ENCODE data around the gene SCRT2.
"Not testable (repeated sequence)": the region's sequence is repeated elsewhere in the genome, so short reads cannot be mapped to it uniquely, and the experiment has no call there.

Gene SCRT2

DNA sequence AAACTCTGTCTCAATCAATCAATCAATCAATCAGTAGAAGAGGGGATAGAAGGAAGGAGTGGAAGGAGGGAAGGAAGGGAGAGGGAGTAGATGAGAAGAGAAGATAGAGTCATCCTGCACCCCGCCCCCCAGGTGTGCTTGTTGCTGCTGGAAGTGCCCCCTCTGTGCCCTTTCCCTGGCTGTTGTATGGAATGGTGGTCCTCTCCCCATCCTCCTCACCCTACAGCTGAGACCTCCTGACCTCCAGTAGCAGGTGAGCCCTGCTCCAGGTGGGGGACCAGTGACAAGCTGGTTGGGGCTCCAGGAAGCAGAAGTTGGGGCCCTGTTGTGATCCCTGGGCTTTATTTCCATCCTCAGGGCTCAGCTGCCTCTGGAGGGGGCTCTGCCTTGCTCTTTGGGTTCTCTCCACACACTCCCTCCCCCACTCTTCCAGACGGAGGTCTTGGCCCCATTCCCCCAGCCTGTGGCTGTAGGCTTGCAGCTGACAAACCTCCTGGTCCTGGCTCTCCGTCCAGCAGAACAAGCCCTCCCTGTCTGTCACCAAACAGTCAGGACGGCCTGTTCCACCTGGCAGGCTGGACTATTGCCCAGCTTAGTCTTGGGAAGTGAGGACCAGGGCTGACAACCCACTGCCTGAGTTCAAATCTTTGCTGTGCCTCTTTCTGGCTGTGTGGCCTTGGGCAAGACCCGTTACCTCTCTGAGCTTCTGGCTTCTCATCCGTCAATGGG, 26.0 kb upstream of the SCRT2 start:
- DNase-seq (ENCODE audit: low read depth) = no peak
- no peak overlapping the region for H3K4me3 ChIP-seq (ENCODE audit: low read length)
- TF ChIP-seq CTCF (conservative IDR thresholded peaks at IDR 0.05; ENCODE audit: low read length) = no peak

GRCh38 chr20:699811-700338, 24.3 kb upstream of the SCRT2 start:
- DNase-seq (ENCODE audit: low read depth) = no peak
- TF ChIP-seq CTCF (conservative IDR thresholded peaks at IDR 0.05; ENCODE audit: low read length) = no peak
- H3K4me3 ChIP-seq (ENCODE audit: low read length) = no peak overlapping the region

GRCh38 chr20:699342-699741, 23.7 kb upstream of the SCRT2 start:
- DNase-seq (ENCODE audit: low read depth) = no peak
- no peak overlapping the region for H3K4me3 ChIP-seq (ENCODE audit: low read length)
- TF ChIP-seq CTCF (conservative IDR thresholded peaks at IDR 0.05; ENCODE audit: low read length) = no peak

- no peak for DNase-seq (ENCODE audit: low read depth)
- TF ChIP-seq CTCF (conservative IDR thresholded peaks at IDR 0.05; ENCODE audit: low read length) = no peak
Observed at GRCh38 chr20:698276-698675, 22.7 kb upstream of the SCRT2 start.

GRCh38 chr20:697826-698225, 22.2 kb upstream of the SCRT2 start:
- TF ChIP-seq CTCF (conservative IDR thresholded peaks at IDR 0.05; ENCODE audit: low read length) = no peak
- no peak for DNase-seq (ENCODE audit: low read depth)
- no peak overlapping the region for H3K4me3 ChIP-seq (ENCODE audit: low read length)

More at GRCh38 chr20:698276-698675, 22.7 kb upstream of the SCRT2 start:
- H3K4me3 ChIP-seq (ENCODE audit: low read length) = no peak overlapping the region

DNA sequence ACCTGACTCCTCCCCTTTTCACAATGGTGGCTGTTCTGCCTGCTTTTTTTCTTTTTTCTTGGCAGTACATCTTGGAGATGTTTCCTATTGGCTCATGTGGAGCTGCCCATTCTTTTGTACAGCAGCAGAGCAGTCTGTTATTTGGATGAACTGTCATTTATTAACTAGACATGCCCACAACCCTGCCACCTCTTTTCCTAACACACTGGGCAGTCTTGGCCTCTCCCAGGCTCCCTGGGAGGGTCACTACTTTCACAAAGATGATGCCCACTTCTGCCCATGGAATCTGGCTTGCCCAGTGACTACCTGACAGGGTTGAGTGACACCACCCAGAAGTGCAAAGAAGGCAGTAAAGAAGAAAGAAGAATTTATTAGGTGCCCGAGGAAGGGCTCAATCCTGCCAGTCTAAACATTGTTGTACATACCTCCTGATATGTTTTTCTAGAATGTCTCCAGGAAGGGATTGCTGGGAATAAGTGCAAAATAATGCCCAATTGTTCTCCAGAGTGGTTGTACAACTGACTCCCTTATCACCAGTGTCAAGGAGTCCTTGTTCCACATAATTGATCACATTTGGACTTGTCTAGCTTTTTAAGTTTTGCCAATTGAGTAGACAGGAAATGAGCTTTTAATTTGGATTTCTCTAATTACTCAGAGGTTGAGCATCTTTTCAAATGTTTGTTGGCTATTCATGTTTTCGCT, 19.7 kb upstream of the SCRT2 start:
- no peak overlapping the region for H3K4me3 ChIP-seq (ENCODE audit: low read length)
- no peak for TF ChIP-seq CTCF (conservative IDR thresholded peaks at IDR 0.05; ENCODE audit: low read length)

DNA sequence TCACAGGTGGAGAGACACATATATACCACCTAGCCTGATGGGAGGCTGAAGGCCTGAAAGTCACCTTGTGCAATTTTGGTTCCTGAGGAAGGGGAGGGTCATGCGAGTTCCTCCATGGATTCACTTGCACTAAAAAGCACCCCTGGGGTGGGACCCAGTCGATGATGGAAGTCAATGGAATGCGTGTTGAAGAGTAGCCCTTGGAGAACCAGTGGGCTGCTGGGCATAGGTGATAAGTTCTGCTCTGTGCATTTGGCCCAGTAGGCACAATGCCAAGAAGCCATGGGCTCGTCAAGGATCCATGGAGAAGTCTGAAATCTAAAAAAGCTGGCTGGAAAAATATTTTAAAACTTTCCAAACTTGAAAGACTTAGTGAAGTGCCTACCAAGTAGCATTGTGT, 18.9 kb upstream of the SCRT2 start:
- H3K4me3 ChIP-seq (ENCODE audit: low read length) = no peak overlapping the region
- TF ChIP-seq CTCF (conservative IDR thresholded peaks at IDR 0.05; ENCODE audit: low read length) = no peak
- DNase-seq (ENCODE audit: low read depth) = no peak

More for the DNA sequence above, 19.7 kb upstream of the SCRT2 start:
- DNase-seq (ENCODE audit: low read depth) = no peak

DNA sequence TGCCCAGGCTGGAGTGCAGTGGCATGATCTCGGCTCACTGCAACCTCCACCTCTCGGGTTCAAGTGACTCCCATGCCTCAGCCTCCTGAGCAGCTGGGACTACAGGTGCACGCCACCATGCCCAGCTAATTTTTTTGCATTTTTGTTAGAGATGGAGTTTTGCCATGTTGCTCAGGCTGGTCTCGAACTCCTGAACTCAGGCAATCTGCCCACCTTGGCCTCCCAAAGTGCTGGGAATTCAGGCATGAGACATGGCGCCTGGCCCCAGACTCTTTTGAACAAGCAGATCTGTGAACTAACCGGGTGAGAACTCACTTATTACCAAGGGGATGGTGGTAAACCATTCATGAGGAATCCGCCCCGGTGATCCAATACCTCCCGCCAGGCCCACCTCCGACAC, 18.2 kb upstream of the SCRT2 start:
- DNase-seq (ENCODE audit: low read depth); H3K4me3 ChIP-seq (ENCODE audit: low read length): not testable (repeated sequence)
